Activated T-cell treated with anti-CD3 and anti-CD28 coated beads, Interleukin-2, amount 50 U/mL, for 4 hours (primary cell): Measurements from ENCODE around the gene AMPD3. TPM values are rescaled to one million over a fixed set of nuclear protein-coding genes. Genes with fewer than 3 reads are reported as not detected.

Source experiments
- ATAC-seq, 2 donors: fragments of 200-7000 bp; cut with Tn5 transposase; one replicate each; pipeline ENCODE4 v1.10.0; 2021
- DNase-seq: peaks from one replicate; pipeline ENCODE4 v3.0.0-alpha.2; 2020
- H3K27me3 Mint-ChIP-seq: one replicate; pipeline ENCODE4 v1.8.0; 2021; ENCODE audit warnings: low read depth, mixed read lengths
- H3K36me3 Mint-ChIP-seq: one replicate; pipeline ENCODE4 v1.8.0; 2022; ENCODE audit warnings: mixed read lengths; ENCODE audit not compliant: insufficient read depth
- H3K4me1 Mint-ChIP-seq: one replicate; pipeline ENCODE4 v1.8.0; 2021; ENCODE audit warnings: low read depth, mixed read lengths
- H3K4me3 Mint-ChIP-seq: one replicate; pipeline ENCODE4 v1.8.0; 2021; ENCODE audit warnings: mild to moderate bottlenecking, moderate library complexity, mixed read lengths
- H3K9me3 Mint-ChIP-seq: one replicate; pipeline ENCODE4 v1.8.0; 2021; ENCODE audit warnings: mixed read lengths
- total RNA-seq, 3 donors: library from RNA; stranded (reverse); gene quantifications; one replicate each; pipeline ENCODE4 v1.2.1, GENCODE V29; 2021

The AMPD3 gene
- total RNA-seq, 3 donors from 2014 or later: 7.9 to 11.2 (median 9.0) TPM

DNA sequence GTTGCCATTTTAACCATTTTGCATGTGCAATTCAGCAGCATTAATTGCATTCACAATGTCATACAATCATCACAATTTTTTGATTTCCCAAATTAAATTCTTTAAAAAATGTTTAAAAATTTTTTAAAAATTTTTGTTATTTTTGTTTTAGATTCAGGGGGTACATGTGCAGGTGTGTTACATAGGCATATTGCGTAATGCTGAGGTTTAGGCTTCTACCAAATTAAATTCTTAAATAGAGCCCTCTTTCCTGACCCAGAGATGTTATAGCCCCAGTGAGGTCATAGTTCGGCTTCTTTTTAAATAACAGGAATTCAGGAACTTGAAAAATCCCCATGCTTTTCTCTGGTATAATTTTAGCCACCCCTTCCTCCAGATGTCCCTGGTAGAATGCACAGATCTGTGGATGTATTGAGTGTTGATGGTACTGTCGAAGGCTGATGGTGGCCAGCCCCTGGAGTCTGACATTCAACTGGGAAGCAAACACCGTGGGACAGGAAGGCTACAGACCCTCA, 11.3 kb upstream of the AMPD3 start:
- Mint-ChIP-seq H3K9me3 (no peaks in the 10 kb centered on the region), H3K27me3 (no peaks in the 10 kb centered on the region), H3K36me3 (no peaks in the 10 kb centered on the region), H3K4me1 (peaks cover 23% of the 10 kb centered on the region), H3K4me3 (no peak overlapping the region)
- DNase-seq (no peak), ATAC-seq (no peak)

GRCh38 chr11:10444725-10445315, 10.2 kb upstream of the AMPD3 start:
- DNase-seq (no peak), ATAC-seq (peak; percentile 26 to 40)
- Mint-ChIP-seq H3K9me3 (no peaks in the 10 kb centered on the region), H3K36me3 (no peaks in the 10 kb centered on the region), H3K27me3 (no peaks in the 10 kb centered on the region), H3K4me3 (no peak overlapping the region), H3K4me1 (peaks cover 28% of the 10 kb centered on the region)

DNA sequence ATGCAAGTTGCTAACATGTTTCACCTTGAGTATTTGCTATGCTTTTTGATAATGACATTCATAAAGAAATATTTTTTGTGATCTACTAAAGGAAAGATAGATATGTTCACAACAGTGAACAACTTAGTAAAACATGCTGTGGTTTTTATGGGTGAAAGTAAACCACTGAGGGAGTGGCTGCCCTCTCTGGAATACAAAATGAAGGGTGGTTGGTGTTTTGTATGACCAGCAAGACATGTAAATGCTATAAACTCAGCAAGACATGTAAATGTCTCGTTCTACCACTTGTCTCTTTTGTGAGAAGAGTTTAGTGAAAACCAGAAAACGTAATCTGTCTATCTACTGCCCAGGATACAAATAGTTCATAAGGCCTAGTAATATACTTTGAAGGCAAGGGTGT, 7.6 kb upstream of the AMPD3 start:
- ATAC-seq: no peak
- no peaks in the 10 kb centered on the region for H3K9me3 Mint-ChIP-seq
- no peaks in the 10 kb centered on the region for H3K36me3 Mint-ChIP-seq
- H3K27me3 Mint-ChIP-seq: no peaks in the 10 kb centered on the region
- DNase-seq: no peak
- H3K4me1 Mint-ChIP-seq: peaks cover 37% of the 10 kb centered on the region
- no peak overlapping the region for H3K4me3 Mint-ChIP-seq

GRCh38 chr11:10450462-10451425, 4.3 kb upstream of the AMPD3 start:
- Mint-ChIP-seq H3K4me3 (peak overlapping the region; percentile 85), H3K27me3 (no peaks in the 10 kb centered on the region), H3K36me3 (no peaks in the 10 kb centered on the region), H3K4me1 (peaks cover 49% of the 10 kb centered on the region), H3K9me3 (no peaks in the 10 kb centered on the region)
- peak; percentile 30 for DNase-seq
- ATAC-seq: peak; percentile 70 to 71

DNA sequence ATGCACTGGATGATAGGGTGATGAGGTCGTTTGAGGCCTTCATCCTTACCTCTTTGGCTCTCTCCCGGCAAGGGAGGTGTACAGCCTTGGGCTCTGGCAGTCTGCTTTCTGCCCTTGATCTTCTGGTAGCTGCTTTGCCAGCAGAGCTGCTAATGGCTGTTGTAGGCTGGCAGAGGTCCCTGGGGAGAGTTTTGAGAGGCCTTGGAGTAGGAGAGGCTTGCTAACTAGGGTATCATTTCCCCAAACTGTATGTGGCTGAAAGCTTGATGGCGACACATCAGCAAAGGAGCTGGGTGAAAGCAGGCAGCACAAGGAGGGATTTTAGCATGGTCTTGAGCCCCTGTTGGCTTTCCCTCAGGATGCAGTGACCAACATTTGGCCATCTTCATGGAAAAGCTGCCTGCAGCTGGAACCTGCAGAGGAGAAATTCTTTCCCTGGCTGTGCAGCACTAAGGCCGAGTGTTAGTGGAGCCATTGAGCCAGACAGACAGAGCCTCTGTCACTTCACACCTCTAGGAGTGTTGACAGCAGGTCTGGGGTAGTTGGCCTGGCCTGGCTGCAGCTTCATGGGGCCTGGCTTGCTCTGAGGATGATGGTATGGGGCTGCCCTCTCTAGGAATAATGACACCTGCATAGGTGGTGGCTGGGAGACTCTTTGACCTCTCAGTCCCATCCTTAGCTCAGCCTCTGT, 3.5 kb upstream of the AMPD3 start:
- Mint-ChIP-seq H3K4me3 (peak overlapping the region; percentile 85), H3K9me3 (no peaks in the 10 kb centered on the region), H3K36me3 (no peaks in the 10 kb centered on the region), H3K4me1 (peaks cover 57% of the 10 kb centered on the region), H3K27me3 (no peaks in the 10 kb centered on the region)
- DNase-seq: no peak
- ATAC-seq: no peak

DNA sequence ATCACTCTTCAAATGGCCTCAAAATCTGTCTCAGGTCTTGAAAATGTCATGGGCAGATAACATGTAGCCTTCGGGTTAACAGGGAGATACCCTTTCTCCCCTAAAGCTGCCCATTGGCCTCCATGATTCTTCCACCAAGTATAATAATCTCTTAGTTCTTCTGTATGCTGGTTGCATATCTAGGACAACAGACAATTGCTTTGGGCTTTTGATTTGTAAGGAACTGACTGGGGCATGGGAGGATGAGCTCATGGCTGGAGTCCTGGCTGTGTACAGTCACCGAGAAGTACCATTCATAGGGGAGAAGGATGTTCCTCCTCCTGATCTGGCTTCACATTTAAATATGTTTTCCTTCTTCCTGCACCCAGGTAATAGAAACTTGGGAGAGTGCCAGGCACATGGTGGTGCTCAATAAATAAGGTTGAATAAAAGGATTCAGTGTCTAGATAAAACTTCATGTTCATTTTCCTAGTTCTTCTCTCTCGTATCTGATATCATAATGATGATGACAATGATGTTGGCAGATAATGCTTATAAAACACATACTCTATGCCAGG, 2.8 kb upstream of the AMPD3 start:
- ATAC-seq (no peak), DNase-seq (no peak)
- Mint-ChIP-seq H3K9me3 (no peaks in the 10 kb centered on the region), H3K4me3 (peak overlapping the region; percentile 85), H3K36me3 (no peaks in the 10 kb centered on the region), H3K27me3 (no peaks in the 10 kb centered on the region), H3K4me1 (peaks cover 64% of the 10 kb centered on the region)

- Mint-ChIP-seq H3K4me3 (no peak overlapping the region), H3K27me3 (no peaks in the 10 kb centered on the region), H3K4me1 (peaks cover 72% of the 10 kb centered on the region), H3K36me3 (no peaks in the 10 kb centered on the region), H3K9me3 (no peaks in the 10 kb centered on the region)
- DNase-seq (no peak), ATAC-seq (no peak)
These were observed 1.8 kb upstream of the AMPD3 start for GRCh38 chr11:10453261-10453660.

DNA sequence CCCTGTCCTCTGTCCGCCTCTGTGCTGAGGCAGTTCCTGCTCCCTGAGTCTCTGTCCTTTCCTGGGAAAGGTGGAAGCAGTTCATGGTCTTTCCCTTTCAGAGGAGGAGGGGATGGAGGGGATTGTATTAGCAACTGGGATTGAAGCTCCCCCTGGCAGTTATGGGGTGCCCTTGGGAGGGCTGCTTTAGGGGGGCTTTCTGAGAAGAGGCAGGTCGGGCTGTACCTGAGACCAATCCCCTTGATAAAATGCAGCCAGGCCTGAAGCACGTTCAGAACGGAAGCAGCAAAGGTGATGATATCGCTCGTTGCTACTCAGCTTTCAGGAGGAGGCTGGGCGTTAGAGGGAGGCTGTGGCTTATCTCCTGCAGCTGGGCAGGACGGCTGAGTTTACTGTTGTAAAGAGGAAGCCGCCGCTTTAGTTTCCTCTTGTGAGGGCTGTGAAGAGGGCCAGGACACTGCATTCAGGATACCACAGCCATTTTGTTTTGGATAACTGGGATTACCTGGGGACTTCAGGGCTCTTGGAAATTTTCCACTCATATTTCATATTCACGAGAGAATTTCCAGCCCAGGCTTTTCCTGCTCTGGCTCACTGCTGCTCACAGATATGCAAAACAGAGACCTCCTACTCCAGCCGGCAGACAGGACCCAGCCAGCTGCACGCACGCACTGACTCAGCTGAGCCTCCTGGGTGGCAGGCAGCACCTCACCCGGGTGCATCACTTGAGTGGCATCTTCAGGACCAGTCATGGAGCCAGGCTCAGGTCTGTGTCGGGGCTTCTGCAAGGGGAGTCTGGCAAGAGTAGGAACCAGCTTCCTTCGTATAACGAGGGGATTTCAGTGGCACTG, 798 bp downstream of the AMPD3 start:
- peak overlapping the region; percentile 84 for H3K4me3 Mint-ChIP-seq
- H3K4me1 Mint-ChIP-seq: peaks cover 83% of the 10 kb centered on the region
- DNase-seq: peak; percentile 70
- H3K36me3 Mint-ChIP-seq: no peaks in the 10 kb centered on the region
- ATAC-seq: peak; percentile 87 to 89
- H3K9me3 Mint-ChIP-seq: no peaks in the 10 kb centered on the region
- no peaks in the 10 kb centered on the region for H3K27me3 Mint-ChIP-seq

DNA sequence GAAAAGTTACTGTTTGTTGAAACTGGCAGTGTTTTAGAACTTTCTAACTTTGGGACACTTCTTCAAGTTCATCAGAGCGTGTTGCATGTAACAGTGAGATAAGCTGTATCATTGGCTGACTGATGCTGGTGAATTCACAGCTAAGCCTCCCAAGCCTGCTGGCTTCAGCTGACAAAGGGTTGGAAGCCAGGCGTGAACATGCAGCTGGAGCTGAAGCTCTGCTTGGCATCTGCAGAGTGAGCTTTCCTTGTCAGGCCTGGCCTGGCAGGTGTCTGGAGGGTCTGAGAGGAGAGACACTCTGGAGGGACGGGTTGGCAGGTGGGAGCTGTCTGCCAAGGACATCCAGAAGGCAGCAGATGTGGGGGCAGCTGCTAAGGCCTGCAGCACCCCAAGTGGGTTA, 1.5 kb downstream of the AMPD3 start:
- no peak for DNase-seq

GRCh38 chr11:10457901-10458300, 2.8 kb downstream of the AMPD3 start:
- Mint-ChIP-seq H3K27me3 (no peaks in the 10 kb centered on the region), H3K4me3 (no peak overlapping the region), H3K4me1 (peaks cover 67% of the 10 kb centered on the region), H3K9me3 (no peaks in the 10 kb centered on the region), H3K36me3 (peaks cover 12% of the 10 kb centered on the region)
- no peak for DNase-seq
- ATAC-seq: no peak

More for the DNA sequence above, 1.5 kb downstream of the AMPD3 start:
- H3K36me3 Mint-ChIP-seq: no peaks in the 10 kb centered on the region
- ATAC-seq: no peak
- no peaks in the 10 kb centered on the region for H3K9me3 Mint-ChIP-seq
- no peaks in the 10 kb centered on the region for H3K27me3 Mint-ChIP-seq
- peak overlapping the region; percentile 84 for H3K4me3 Mint-ChIP-seq
- H3K4me1 Mint-ChIP-seq: peaks cover 79% of the 10 kb centered on the region

- Mint-ChIP-seq H3K4me1 (peaks cover 60% of the 10 kb centered on the region), H3K9me3 (no peaks in the 10 kb centered on the region), H3K4me3 (peak overlapping the region; percentile 74), H3K27me3 (no peaks in the 10 kb centered on the region), H3K36me3 (peaks cover 21% of the 10 kb centered on the region)
- DNase-seq (peak; percentile 53), ATAC-seq (peak; percentile 67 to 70)
These were observed 4.2 kb downstream of the AMPD3 start for GRCh38 chr11:10459029-10459970.

GRCh38 chr11:10460611-10461275, 5.7 kb downstream of the AMPD3 start:
- Mint-ChIP-seq H3K27me3 (no peaks in the 10 kb centered on the region), H3K36me3 (peaks cover 27% of the 10 kb centered on the region), H3K4me3 (no peak overlapping the region), H3K9me3 (no peaks in the 10 kb centered on the region), H3K4me1 (peaks cover 48% of the 10 kb centered on the region)
- DNase-seq (no peak), ATAC-seq (no peak)
